Dedifferentiated amniotic fluid mesenchymal stem cell (primary cell): ENCODE results near the gene ENKD1.

ENCODE experiments used
- DNase-seq: peaks from one replicate; pipeline ENCODE4 v3.0.0-alpha.2; 2016; ENCODE audit errors: extremely low spot score

The ENKD1 gene

GRCh38 chr16:67663877-67664222 lies 2.7 kb downstream of the ENKD1 start:
- DNase-seq: no peak

DNA sequence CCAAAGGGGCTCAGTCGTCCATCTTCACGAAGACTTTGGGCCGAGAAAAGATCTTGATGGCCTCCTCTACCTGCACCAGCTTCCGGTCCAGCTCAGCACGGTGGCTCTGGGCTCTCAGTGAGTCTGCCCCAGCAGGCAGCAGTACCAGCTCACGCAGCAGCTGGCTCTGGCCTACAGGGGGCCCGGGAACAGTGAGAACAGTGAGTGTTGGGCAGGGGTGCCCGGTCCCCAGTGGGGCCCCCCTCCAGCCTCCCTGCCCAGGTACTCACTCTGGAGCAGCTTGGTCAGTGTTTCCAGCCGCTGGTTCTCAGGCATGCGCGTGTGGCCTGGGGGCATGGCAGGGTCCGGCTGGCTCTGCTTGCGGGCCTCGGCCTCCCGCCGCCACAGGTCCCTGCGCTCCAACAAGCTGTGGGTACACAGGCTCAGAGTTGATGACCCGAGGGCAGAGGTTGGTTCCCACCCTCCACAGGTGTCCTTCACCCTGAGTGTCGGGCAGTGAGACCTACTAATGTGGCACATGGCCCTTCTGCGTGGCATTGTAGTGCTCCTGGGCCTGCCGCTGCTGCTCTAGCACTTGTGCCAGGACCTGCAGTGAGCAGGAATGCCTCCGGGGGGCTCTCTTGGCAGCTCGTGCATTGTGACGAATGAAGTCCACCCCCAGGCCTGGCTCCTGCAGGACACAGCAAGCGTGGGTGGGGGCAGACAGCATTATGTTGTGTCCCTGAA lies 3.2 kb downstream of the ENKD1 start:
- peak; percentile 16 for DNase-seq

DNA sequence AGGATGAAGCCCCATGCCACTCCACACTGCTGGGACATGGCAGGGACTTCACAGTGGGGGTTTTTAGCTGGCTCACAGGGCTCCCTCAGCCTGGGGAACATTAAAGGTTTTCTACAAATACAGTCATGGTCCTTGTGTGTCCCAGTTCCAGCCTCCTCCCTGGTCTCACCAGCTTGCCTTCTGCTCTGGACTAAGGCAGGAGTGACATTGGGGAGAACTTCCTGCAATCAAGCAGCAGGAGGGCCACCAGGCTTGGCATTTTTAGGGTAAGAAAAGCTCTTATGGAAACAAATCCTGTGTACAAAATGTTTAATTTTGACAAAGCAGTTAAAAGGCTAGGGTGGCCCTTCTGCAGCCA lies 3.9 kb downstream of the ENKD1 start:
- DNase-seq: no peak

GRCh38 chr16:67661886-67662652 lies 4.5 kb downstream of the ENKD1 start:
- no peak for DNase-seq

DNA sequence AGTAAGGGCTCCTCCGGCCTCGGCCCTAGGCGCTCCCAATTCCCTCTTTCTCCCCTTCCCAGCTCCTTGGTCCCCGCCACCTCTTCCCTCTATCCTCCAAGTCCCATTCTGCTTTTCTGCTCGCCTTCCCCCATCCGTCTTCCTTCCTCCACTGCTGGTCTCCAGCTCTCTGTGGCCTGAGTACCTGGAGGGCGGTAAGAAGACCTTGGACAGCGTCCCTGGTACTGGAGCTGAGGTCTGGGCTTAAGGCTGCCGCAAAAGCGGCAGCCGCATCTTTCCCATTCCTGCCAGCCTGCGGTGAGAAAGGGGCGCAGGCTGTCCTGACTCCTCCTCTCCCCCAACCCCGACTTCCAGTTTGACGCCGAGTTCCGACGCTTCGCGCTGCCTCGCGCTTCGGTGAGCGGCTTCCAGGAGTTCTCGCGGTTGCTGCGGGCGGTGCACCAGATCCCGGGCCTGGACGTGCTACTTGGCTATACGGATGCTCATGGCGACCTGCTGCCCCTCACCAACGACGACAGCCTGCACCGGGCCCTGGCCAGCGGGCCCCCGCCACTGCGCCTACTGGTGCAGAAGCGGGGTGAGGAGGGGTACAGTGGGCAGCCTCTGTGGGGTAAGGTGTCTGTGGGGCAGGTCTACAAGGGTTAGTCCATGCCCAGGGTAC lies 5.3 kb downstream of the ENKD1 start:
- no peak for DNase-seq

DNA sequence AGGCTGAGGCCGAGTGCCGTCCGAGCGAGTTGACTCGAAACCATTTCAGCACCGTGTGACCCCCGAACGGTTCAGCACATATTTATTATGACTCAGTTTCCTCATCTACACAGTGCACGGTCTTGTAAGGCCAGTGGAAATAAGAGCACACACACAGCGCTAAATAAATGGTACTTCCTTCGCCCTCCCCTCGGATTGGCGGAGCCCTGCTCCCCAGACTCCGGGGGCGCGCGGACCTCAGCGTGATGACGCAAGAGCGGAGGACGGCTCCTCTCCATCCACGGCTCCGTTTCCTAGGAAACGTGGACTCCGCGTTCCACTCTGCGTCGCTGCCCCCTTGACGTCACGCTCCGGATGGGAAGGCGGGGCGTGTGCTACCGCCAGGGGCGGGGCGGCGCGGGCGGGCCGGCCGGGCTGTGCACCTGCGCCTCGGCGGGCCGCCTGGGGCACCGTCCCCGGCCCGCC lies 6.0 kb downstream of the ENKD1 start, which contains the start of gene PARD6A:
TSS of gene PARD6A (plus strand) at position 397 of the 465 bp plus-strand sequence. CDS start 79 bp downstream, outside the sequence.
- DNase-seq: peak; percentile 94

GRCh38 chr16:67659675-67660563 lies 6.6 kb downstream of the ENKD1 start, which contains the start of gene ACD:
Gene ACD (minus strand): TSS chr16:67660260. CDS start chr16:67660220, 40 bp downstream.
- peak; percentile 88 for DNase-seq

- DNase-seq: no peak
Observed at GRCh38 chr16:67658849-67659674, 7.5 kb downstream of the ENKD1 start.

GRCh38 chr16:67657751-67658518 lies 8.6 kb downstream of the ENKD1 start:
- no peak for DNase-seq

- no peak for DNase-seq
Observed at GRCh38 chr16:67657017-67657608, 9.4 kb downstream of the ENKD1 start.

- DNase-seq: no peak
Observed at GRCh38 chr16:67656344-67657016, 10.1 kb downstream of the ENKD1 start.

DNA sequence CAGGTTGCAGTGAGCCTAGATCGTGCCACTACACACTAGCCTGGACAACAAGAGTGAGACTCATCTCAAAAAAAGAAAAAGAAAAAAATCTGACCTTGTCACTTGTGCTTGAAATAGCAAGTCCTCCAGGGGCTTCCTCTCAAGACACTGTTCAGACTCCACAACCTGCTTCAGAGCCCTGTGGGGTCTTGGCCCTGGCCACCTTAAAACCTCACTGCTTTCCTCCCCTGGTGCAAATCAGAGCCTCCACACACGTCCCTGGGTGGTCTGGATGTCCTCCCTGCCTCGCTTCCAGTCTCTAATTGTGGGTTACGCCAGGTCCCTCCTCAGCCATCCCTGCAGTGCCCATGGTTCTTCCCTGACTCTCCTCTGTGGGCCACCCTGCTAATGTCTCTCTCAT lies 11.2 kb downstream of the ENKD1 start:
- no peak for DNase-seq

DNA sequence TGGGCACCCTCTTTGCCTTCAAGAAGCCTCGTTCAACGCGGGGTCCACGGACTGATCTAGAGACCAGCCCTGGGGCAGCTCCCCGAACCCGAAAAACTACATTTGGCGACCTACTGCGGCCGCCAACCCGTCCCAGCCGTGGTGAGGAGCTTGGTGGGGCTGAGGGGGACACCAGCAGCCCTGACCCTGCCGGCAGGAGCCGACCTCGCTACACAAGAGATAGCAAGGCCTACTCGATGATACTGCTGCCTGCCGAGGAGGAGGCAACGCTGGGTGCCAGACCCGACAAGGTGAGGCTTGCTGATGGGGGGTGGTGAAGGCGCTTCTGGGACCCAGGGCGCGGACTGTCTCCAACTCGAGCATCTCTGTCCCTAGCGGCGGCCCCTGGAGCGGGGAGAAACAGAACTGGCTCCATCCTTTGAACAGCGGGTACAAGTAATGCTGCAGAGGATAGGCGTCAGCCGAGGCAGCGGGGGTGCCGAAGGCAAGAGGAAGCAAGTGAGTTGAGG lies 12.1 kb downstream of the ENKD1 start:
- DNase-seq: no peak

- DNase-seq: no peak
Observed at GRCh38 chr16:67653789-67654402, 12.7 kb downstream of the ENKD1 start.

- DNase-seq: no peak
Observed at GRCh38 chr16:67653128-67653788, 13.3 kb downstream of the ENKD1 start.

GRCh38 chr16:67652578-67653127 lies 13.9 kb downstream of the ENKD1 start:
- no peak for DNase-seq

GRCh38 chr16:67651847-67652246 lies 14.7 kb downstream of the ENKD1 start:
- DNase-seq: no peak
